IgD-negative memory B cell (primary cell): ENCODE data around the gene AVPI1. TPM values are rescaled to one million over a fixed set of nuclear protein-coding genes. Genes with fewer than 3 reads are reported as not detected.
"Not testable (repeated sequence)": the region's sequence is repeated elsewhere in the genome, so short reads cannot be mapped to it uniquely, and the experiment has no call there.

Experiments used
- H3K27ac Mint-ChIP-seq, 3 donors: one replicate each; pipeline ENCODE4 v1.8.0; 2020 to 2022; ENCODE audit warnings: mild to moderate bottlenecking in 3 of 3, mixed read lengths in 3 of 3, moderate library complexity in 1 of 3
- H3K27me3 Mint-ChIP-seq: one replicate; pipeline ENCODE4 v1.8.0; 2021; ENCODE audit warnings: mixed read lengths
- H3K36me3 Mint-ChIP-seq: one replicate; pipeline ENCODE4 v1.8.0; 2020; ENCODE audit warnings: mild to moderate bottlenecking, mixed read lengths
- H3K4me1 Mint-ChIP-seq, 3 donors: one replicate each; pipeline ENCODE4 v1.8.0; 2020 to 2022; ENCODE audit warnings: mixed read lengths in 3 of 3, mild to moderate bottlenecking in 1 of 3
- H3K4me3 Mint-ChIP-seq, 4 donors: one replicate each; pipeline ENCODE4 v1.8.0; 2020 to 2022; ENCODE audit warnings: mild to moderate bottlenecking in 4 of 4, mixed read lengths in 4 of 4, moderate library complexity in 3 of 4
- H3K9me3 Mint-ChIP-seq, 3 donors: one replicate each; pipeline ENCODE4 v1.8.0; 2020 to 2021; ENCODE audit warnings: mixed read lengths in 3 of 3, mild to moderate bottlenecking in 1 of 3
- polyA plus RNA-seq: library from polyadenylated mRNA; unstranded; fragments of 300-500 nt; fragmentation: Illumina TruSeq; gene quantifications from one replicate; pipeline ENCODE4 v1.2.3, GENCODE V29; 2021

AVPI1 gene
- polyA plus RNA-seq, 1 donor from 2014 or later, result 3.3 TPM

DNA sequence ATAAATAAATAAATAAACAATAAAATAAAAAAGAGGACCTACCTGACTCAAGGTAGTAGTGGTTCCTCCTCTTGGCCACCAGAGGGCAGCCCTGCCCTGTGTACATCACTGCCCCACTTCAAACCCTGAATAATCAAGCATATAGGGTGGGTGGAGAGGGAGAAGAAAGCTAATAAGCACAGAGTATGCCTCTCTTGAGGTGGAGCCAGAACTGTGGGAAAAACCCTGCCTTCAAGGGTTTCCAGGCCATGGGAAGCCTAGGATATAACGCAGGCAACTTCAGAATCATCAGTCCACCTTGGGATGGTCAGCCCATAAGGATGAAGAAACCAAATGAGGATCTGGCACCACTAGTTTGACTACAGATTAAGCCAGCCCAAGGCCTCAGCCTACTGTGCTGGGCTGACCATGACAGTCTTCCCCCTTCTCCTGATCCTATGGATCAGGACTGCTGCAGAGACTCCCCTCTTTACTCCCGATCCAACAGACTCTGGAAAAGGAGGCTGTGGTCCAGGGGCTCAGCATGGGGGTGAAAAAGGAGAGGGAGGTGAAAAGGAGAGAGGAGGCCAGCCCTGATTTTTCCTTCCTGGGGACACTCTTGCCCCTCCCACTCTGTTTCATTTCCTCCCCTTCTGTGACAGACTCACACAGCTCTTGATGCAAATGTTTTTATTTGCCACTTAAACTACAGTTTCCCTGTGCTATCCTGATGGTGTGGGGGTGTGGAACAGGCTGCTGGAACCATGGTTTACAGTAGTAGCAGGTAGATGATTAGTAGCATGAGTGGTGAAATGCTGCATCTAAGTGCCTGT is 10.1 kb downstream of the AVPI1 start:
- H3K27ac Mint-ChIP-seq, result peak overlapping the region; percentile 64 to 83 (median 72)
- H3K4me1 Mint-ChIP-seq, result peaks cover 6 to 9% (median 7%) of the 10 kb centered on the region in 3 donors
- no peaks in the 10 kb centered on the region for H3K9me3 Mint-ChIP-seq
- H3K4me3 Mint-ChIP-seq, result peak overlapping the region in 1 of 4 donors; percentile 76
- H3K36me3 Mint-ChIP-seq, result no peaks in the 10 kb centered on the region
- H3K27me3 Mint-ChIP-seq, result no peaks in the 10 kb centered on the region

DNA sequence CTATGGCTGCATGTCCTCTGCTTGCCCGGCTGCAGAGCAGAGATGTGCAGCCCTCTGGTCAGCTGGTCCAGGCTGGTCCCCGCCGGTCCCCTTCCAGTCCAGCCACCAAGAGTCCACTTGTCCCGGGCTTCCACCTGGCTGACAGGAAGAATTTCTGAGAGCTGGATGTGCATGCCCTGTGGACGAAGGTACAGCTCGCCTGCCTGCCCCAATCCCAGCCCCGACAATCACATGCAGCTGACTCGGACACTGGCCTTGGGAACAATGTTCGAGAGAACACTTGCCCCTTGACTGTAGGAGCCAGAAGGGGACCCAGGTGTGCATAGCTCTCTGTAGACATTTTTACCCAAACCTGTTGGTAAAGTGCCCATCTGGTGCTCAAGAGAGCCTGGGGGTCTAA is 11.8 kb downstream of the AVPI1 start:
- no peaks in the 10 kb centered on the region for H3K27me3 Mint-ChIP-seq
- no peak overlapping the region for H3K27ac Mint-ChIP-seq
- H3K9me3 Mint-ChIP-seq, result no peaks in the 10 kb centered on the region
- H3K4me3 Mint-ChIP-seq, result no peak overlapping the region
- peaks cover 6 to 9% (median 7%) of the 10 kb centered on the region in 3 donors for H3K4me1 Mint-ChIP-seq
- H3K36me3 Mint-ChIP-seq, result no peaks in the 10 kb centered on the region

DNA sequence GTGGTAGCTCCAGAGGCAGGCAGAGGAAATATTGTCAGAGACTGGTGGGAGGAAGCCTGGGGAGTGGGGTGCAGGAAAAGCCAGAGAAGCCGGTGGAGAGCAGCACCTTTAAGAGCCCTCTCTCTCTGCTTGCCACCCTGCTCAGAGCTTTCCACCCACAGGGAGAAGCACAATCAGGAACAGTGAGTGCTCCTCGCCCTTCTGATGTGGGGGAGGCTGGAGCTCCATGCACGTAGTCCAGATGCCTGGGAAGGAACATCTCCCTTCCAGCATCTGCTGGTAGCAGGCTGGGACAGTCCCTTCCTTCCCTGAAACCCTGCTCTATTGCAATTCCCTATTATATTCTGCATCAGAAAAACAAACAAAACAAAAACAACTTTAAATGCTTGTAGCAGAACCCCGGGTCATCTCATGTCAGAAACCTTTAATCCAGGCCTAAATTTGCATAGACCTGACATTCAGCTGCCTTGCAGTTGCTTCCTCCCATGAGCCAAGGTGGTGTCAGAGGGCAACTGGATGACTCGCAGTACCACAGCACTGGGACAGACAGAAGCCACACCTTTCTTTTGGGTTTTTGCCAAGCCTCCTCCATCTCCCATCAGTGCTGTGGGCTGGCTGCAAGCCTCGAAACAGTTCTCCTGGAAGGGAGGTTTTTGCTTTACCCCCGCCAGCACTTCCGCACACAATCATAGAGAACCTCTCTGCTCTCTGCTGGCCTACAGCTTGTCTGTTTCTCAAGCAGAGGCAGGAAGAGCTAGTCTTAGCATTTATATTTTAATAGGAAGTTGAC is 13.1 kb downstream of the AVPI1 start:
- Mint-ChIP-seq H3K4me1 (peaks cover 6 to 9% (median 7%) of the 10 kb centered on the region in 3 donors), H3K4me3 (no peak overlapping the region), H3K9me3 (no peaks in the 10 kb centered on the region), H3K27ac (peak overlapping the region in 2 of 3 donors; percentile 50 to 67), H3K36me3 (no peaks in the 10 kb centered on the region), H3K27me3 (no peaks in the 10 kb centered on the region)

DNA sequence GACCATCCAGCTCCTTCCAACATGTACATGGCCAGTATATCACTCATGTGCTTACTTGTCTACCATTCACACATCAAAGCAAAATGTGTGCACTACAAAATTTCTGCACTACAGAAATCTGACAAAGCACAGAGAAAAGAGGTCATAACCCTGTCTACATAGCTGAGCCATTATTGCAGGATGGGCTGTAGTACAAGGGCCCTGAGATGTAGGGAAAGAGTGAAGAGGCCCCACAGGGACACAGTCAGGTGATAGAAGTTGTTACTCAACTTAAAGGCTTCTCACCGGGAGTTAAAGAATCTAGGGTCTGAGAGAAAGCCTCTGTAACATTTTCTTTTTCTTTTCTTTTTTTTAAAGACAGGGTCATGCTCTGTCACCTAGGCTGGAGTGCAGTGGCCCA is 17.5 kb downstream of the AVPI1 start:
- H3K36me3 Mint-ChIP-seq, result peaks cover 2% of the 10 kb centered on the region
- no peaks in the 10 kb centered on the region for H3K9me3 Mint-ChIP-seq
- H3K4me3 Mint-ChIP-seq, result no peak overlapping the region
- peak overlapping the region in 1 of 3 donors; percentile 82 for H3K27ac Mint-ChIP-seq
- H3K4me1 Mint-ChIP-seq, result no peaks in the 10 kb centered on the region
- H3K27me3 Mint-ChIP-seq, result no peaks in the 10 kb centered on the region

DNA sequence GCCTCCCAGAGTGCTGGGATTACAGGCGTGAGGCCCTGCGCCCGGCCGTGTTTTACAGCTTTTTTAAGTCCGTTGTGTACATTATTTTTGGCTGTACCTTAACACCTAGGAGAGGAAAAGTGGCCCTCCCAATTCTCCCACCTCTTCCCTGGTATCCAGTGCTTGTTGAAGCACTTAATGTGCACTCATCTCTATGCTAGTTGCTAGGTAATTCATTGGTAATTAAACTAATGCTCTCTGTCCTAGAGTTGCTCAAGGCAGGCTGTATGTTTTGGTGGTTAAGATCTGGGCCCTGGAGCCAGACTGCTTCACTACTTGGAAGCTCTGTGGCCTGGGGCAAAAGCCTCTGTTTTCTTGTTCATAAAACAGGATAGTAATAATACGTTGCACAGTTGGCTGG is 19.6 kb downstream of the AVPI1 start:
- H3K9me3 Mint-ChIP-seq, result no peaks in the 10 kb centered on the region
- peaks cover 5% of the 10 kb centered on the region for H3K36me3 Mint-ChIP-seq
- peak overlapping the region in 2 of 3 donors; percentile 17 to 85 for H3K27ac Mint-ChIP-seq
- H3K27me3 Mint-ChIP-seq, result no peaks in the 10 kb centered on the region
- no peak overlapping the region for H3K4me3 Mint-ChIP-seq
- H3K4me1 Mint-ChIP-seq, result no peaks in the 10 kb centered on the region

DNA sequence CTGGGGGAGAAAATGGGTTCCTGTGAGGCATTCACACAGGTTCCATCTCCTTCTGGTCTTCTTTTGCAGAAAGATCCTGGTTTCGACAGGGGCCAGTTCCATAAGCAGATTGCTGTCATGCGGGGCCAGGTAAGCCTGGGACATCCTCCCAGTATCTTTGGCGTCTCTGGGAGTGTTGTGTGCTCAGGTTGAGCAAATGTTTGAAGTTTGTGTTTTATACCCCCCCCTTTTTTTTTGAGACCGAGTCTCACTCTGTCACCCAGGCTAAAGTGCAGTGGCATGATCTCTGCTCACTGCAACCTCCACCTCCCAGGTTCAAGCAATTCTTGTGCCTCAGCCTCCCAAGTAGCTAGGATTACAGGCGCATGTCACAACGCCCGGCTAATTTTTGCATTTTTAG is 20.0 kb downstream of the AVPI1 start:
- Mint-ChIP-seq H3K4me1 (no peaks in the 10 kb centered on the region), H3K36me3 (peaks cover 5% of the 10 kb centered on the region), H3K27me3 (no peaks in the 10 kb centered on the region), H3K4me3 (no peak overlapping the region), H3K9me3 (no peaks in the 10 kb centered on the region), H3K27ac (peak overlapping the region in 1 of 3 donors; percentile 85)

DNA sequence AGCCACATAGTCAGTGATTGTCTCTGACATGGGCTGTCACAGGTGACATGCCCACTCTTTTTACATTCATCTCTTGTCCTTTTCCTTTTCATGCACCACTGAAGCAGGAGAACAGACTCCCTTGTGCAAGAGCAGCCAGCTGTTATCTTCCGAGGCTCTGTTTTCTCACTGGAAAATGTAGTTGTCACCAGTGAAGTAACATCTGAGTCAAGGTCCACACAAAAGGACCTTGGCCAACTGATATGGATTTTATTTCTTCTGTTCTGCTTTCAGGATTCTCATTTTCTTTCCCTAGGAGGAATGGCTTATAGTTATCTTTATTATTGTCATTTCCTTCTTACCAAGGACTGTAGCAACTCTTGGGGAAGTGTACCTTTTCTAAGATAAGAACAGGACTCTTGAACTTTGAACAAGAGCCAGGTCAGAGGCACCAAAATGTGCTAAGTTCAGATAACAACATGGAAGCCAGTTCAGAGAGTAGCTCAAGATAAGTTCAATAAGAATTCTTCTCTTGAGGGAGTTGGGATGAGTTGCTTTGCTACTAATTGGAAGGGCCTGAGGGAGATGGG is 22.7 kb downstream of the AVPI1 start:
- H3K9me3 Mint-ChIP-seq, result no peaks in the 10 kb centered on the region
- H3K4me1 Mint-ChIP-seq, result no peaks in the 10 kb centered on the region
- no peak overlapping the region for H3K27ac Mint-ChIP-seq
- H3K36me3 Mint-ChIP-seq, result peaks cover 5% of the 10 kb centered on the region
- H3K27me3 Mint-ChIP-seq, result no peaks in the 10 kb centered on the region
- no peak overlapping the region for H3K4me3 Mint-ChIP-seq

DNA sequence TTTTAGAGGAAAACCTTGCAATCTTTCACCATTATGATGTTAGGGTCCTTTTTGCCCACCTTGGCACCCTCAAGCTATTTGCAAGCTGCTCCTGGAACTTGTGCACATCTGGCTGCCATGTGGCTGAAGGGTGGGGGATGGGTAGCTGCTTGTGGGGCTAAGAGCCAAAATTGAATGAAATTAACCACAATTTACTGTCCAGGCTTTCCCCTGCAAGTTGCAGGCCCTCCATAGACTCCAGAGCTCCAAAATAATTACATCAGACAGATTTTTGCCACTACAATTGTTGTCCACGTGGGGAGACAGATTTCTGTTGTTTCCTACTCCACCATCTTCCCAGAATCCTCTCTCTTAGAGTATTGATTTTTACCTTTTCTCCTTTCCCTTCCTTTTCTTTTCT is 27.5 kb downstream of the AVPI1 start:
- Mint-ChIP-seq H3K27ac (no peak overlapping the region), H3K27me3 (no peaks in the 10 kb centered on the region), H3K4me1 (peaks cover 0 to 5% (median 0%) of the 10 kb centered on the region in 3 donors), H3K4me3 (no peak overlapping the region), H3K9me3 (no peaks in the 10 kb centered on the region), H3K36me3 (peaks cover 8% of the 10 kb centered on the region)

DNA sequence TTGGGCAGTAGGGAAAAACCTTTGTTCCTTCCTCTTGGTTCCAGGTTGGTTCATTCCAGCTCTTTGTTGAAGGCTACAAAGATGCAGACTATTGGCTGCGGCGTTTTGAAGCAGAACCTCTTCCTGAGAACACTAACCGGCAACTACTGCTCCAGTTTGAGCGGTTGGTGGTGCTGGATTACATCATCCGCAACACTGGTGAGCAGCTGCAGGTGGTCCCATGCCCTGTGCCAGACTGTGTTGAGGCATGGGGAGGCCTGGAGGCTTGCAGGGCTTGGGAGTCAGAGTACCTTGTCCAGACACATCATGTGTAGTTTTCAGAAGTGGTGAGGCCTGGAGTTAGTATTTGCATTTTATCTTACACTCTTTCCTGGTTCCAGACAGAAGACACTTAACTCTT is 30.3 kb downstream of the AVPI1 start:
- no peaks in the 10 kb centered on the region for H3K27me3 Mint-ChIP-seq
- H3K9me3 Mint-ChIP-seq, result no peaks in the 10 kb centered on the region
- H3K4me3 Mint-ChIP-seq, result no peak overlapping the region
- peaks cover 0 to 5% (median 3%) of the 10 kb centered on the region in 3 donors for H3K4me1 Mint-ChIP-seq
- no peak overlapping the region for H3K27ac Mint-ChIP-seq
- H3K36me3 Mint-ChIP-seq, result peaks cover 7% of the 10 kb centered on the region

DNA sequence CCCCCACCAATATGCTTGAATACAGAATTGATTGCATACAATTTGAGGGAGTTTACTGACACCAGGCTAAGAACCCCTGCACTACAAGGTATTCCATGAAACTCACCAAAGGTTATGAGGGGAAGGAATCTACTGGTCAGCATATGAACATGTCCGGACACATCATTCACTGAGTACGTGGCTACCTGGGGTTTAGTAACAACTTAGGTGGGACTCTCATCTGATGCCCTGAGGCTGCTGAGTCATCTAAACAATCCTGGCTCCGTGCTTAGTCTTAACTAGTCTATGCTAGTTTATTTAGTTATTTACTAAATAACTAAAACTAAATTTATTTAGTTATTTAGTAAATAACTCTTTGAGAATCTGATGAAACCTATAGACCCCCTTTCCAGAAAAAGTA is 35.3 kb downstream of the AVPI1 start:
- Mint-ChIP-seq H3K36me3 (peaks cover 7% of the 10 kb centered on the region), H3K4me3 (no peak overlapping the region), H3K27me3 (no peaks in the 10 kb centered on the region), H3K27ac (no peak overlapping the region), H3K4me1 (peaks cover 12 to 16% (median 15%) of the 10 kb centered on the region in 3 donors), H3K9me3 (no peaks in the 10 kb centered on the region)

DNA sequence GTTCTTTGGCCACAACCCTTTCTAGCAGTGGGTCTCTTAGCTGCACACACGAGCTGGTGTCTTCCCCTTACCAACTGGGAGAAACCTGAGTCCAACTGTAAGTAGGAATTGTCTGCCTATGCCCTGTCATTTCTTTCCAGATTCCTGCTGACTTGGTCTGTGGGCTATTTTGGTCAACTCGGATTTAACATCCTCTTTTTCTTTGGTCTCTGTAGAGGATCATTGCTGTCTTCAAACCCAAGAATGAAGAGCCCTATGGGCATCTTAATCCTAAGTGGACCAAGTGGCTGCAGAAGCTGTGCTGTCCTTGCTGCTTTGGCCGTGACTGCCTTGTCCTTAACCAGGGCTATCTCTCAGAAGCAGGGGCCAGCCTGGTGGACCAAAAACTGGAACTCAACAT is 36.3 kb downstream of the AVPI1 start:
- peaks cover 8% of the 10 kb centered on the region for H3K36me3 Mint-ChIP-seq
- H3K27ac Mint-ChIP-seq, result no peak overlapping the region
- H3K27me3 Mint-ChIP-seq, result no peaks in the 10 kb centered on the region
- no peak overlapping the region for H3K4me3 Mint-ChIP-seq
- peaks cover 10 to 16% (median 12%) of the 10 kb centered on the region in 3 donors for H3K4me1 Mint-ChIP-seq
- no peaks in the 10 kb centered on the region for H3K9me3 Mint-ChIP-seq

DNA sequence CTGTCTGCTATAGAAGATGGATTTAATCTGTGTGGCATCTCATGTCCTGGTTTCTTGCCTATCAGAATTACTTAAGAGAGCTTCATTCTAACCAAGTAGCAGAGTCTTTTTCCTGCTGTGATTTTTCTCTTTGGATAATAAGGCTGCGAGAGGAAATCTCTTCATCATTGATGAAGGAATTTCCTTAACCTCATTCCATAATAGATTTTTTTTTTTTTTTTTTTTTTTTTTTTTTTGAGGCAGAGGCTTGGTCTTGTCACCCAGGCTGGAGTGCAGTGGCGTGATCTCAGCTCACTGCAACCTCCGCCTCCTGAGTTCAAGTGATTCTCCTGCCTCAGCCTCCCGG is 37.7 kb downstream of the AVPI1 start:
- peak overlapping the region in 3 of 4 donors; percentile 11 to 58 (median 52) for H3K4me3 Mint-ChIP-seq
- H3K27me3 Mint-ChIP-seq, H3K36me3 Mint-ChIP-seq, H3K9me3 Mint-ChIP-seq: not testable (repeated sequence)
- H3K27ac Mint-ChIP-seq, result peak overlapping the region; percentile 76 to 93 (median 93)
- H3K4me1 Mint-ChIP-seq, result peaks cover 10 to 17% (median 12%) of the 10 kb centered on the region in 3 donors

DNA sequence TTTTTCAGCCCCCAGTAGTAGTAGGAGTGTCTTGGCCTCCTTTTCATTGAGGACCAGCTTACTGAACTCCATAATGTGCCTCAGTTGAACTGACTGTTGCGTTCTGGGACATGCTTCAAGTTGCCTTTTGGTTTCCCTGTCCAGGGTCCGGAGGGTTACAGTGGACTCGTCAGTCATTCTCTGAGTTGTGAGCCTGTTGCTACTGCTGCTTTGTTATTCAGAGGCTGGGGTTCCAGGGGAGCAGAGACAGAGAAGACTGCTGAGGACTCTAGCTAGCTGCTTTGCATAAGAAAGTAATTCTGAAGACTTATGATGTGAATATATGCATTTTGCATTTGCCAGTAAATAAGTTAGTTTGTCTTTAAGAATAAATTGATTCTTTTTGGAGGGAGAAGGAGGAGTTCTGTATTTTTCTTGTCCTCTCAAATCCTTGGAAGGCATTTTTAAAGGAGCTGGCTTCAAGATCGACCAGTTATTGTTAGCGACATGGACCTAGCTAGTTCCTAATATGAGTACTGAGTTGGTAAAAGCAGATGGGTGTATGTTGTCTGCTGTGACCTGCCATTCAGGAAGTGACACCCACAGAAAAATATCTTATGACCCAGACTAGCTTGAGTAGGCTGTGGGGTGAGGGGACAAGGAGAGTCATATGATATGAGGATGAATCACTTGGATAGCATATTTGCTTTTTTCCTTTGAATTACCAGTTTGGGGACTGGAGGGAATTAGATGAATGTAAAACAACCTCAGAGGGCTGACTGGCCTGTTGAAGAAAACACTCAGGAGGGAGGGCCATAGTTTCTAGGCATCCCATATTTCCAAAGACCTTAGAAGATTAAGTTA is 38.3 kb downstream of the AVPI1 start:
- H3K27me3 Mint-ChIP-seq, result no peaks in the 10 kb centered on the region
- H3K27ac Mint-ChIP-seq, result peak overlapping the region; percentile 76 to 93 (median 93)
- no peaks in the 10 kb centered on the region for H3K9me3 Mint-ChIP-seq
- peaks cover 10 to 17% (median 12%) of the 10 kb centered on the region in 3 donors for H3K4me1 Mint-ChIP-seq
- peaks cover 10% of the 10 kb centered on the region for H3K36me3 Mint-ChIP-seq
- H3K4me3 Mint-ChIP-seq, result peak overlapping the region; percentile 11 to 58 (median 49)

DNA sequence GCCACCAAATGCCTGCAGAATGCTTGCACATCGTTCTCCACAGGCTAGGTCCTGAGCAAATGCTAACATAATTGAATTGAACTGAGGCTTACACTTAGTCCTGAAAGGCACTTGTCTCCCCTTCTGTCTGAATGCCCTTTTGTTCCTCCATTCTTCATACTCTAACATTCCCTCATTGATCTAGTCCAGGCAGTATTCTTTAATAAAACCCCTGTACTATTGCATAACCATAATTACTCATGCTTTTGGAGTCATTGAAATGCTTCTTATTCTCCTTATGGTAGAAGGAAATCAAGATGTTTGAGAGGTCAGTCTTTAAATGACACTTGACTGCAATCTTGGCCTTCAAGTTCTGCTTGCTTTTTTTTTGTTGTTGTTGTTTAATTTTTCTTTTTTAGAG is 39.5 kb downstream of the AVPI1 start:
- no peak overlapping the region for H3K27ac Mint-ChIP-seq
- peaks cover 10 to 23% (median 14%) of the 10 kb centered on the region in 3 donors for H3K4me1 Mint-ChIP-seq
- no peaks in the 10 kb centered on the region for H3K27me3 Mint-ChIP-seq
- no peaks in the 10 kb centered on the region for H3K9me3 Mint-ChIP-seq
- peak overlapping the region in 1 of 4 donors; percentile 51 for H3K4me3 Mint-ChIP-seq
- peaks cover 10% of the 10 kb centered on the region for H3K36me3 Mint-ChIP-seq
